HEK293 (cell line): Measurements from ENCODE around the gene ZNHIT2.

ENCODE experiments used
- EGR2 ChIP-seq: fragments of 450-650 bp; formaldehyde crosslinking; IDR thresholded peaks from 2 replicates; pipeline ENCODE4 v1.5.1; 2016; ENCODE audit warnings: low read depth, missing biosample characterization, missing genetic modification characterization
- ELK4 ChIP-seq: IDR thresholded peaks from 2 replicates; pipeline ENCODE4 v1.6.1; 2011; ENCODE audit warnings: mild to moderate bottlenecking, low read depth, low read length, borderline replicate concordance
- GLI4 ChIP-seq: fragments of 450-650 bp; formaldehyde crosslinking; IDR thresholded peaks from 2 replicates; pipeline ENCODE4 v1.5.1; 2016; ENCODE audit warnings: missing biosample characterization, missing genetic modification characterization
- ZBTB17 ChIP-seq: fragments of 450-650 bp; formaldehyde crosslinking; IDR thresholded peaks from 2 replicates; pipeline ENCODE4 v1.5.1; 2016; ENCODE audit warnings: missing biosample characterization, missing genetic modification characterization
- ZFP37 ChIP-seq: fragments of 450-650 bp; formaldehyde crosslinking; IDR thresholded peaks from 2 replicates; pipeline ENCODE4 v1.5.1; 2016; ENCODE audit warnings: missing biosample characterization, missing genetic modification characterization
- ZFP69B ChIP-seq: fragments of 450-650 bp; formaldehyde crosslinking; IDR thresholded peaks from 2 replicates; pipeline ENCODE4 v1.5.1; 2016; ENCODE audit warnings: missing biosample characterization, missing genetic modification characterization
- ZNF146 ChIP-seq: fragments of 450-650 bp; formaldehyde crosslinking; IDR thresholded peaks from 2 replicates; pipeline ENCODE4 v1.5.1; 2016; ENCODE audit warnings: missing biosample characterization, missing genetic modification characterization
- ZNF280D ChIP-seq: fragments of 450-650 bp; formaldehyde crosslinking; IDR thresholded peaks from 2 replicates; pipeline ENCODE4 v1.5.1; 2016; ENCODE audit warnings: missing biosample characterization, missing genetic modification characterization
- ZNF292 ChIP-seq: fragments of 450-650 bp; formaldehyde crosslinking; IDR thresholded peaks from 2 replicates; pipeline ENCODE4 v1.5.1; 2016; ENCODE audit warnings: low read depth, missing biosample characterization, missing genetic modification characterization, borderline replicate concordance
- ZNF354C ChIP-seq: fragments of 450-650 bp; formaldehyde crosslinking; IDR thresholded peaks from 2 replicates; pipeline ENCODE4 v1.5.1; 2016; ENCODE audit warnings: missing biosample characterization, missing genetic modification characterization, low read depth, borderline replicate concordance
- ZNF366 ChIP-seq: fragments of 450-650 bp; formaldehyde crosslinking; conservative IDR thresholded peaks from 2 replicates; pipeline ENCODE4 v1.5.1; 2016; ENCODE audit warnings: missing biosample characterization, missing genetic modification characterization
- ZNF561 ChIP-seq: fragments of 450-650 bp; IDR thresholded peaks from 2 replicates; pipeline ENCODE4 v1.5.1; 2018; ENCODE audit warnings: missing biosample characterization, missing genetic modification characterization, borderline replicate concordance
- ZNF585B ChIP-seq: fragments of 450-650 bp; formaldehyde crosslinking; IDR thresholded peaks from 2 replicates; pipeline ENCODE4 v1.5.1; 2016; ENCODE audit warnings: missing biosample characterization, missing genetic modification characterization
- ZNF645 ChIP-seq: fragments of 450-650 bp; formaldehyde crosslinking; IDR thresholded peaks from 2 replicates; pipeline ENCODE4; 2016; ENCODE audit warnings: missing biosample characterization, missing genetic modification characterization
- ZNF658 ChIP-seq: fragments of 450-650 bp; formaldehyde crosslinking; IDR thresholded peaks from 2 replicates; pipeline ENCODE4; 2016; ENCODE audit warnings: missing biosample characterization, missing genetic modification characterization
- ZNF664 ChIP-seq: fragments of 450-650 bp; formaldehyde crosslinking; IDR thresholded peaks from 2 replicates; pipeline ENCODE4 v1.5.1; 2016; ENCODE audit warnings: missing biosample characterization, missing genetic modification characterization
- ZNF707 ChIP-seq: fragments of 450-650 bp; formaldehyde crosslinking; IDR thresholded peaks from 2 replicates; pipeline ENCODE4 v1.5.1; 2016; ENCODE audit warnings: missing biosample characterization, missing genetic modification characterization
- ZNF776 ChIP-seq: fragments of 450-650 bp; formaldehyde crosslinking; IDR thresholded peaks from 2 replicates; pipeline ENCODE4 v1.5.0; 2017; ENCODE audit warnings: missing biosample characterization, missing genetic modification characterization, borderline replicate concordance
- ZNF777 ChIP-seq: fragments of 450-650 bp; formaldehyde crosslinking; IDR thresholded peaks from 2 replicates; pipeline ENCODE4 v1.5.1; 2017; ENCODE audit warnings: missing biosample characterization, missing genetic modification characterization, borderline replicate concordance
- ZXDB ChIP-seq: fragments of 450-650 bp; formaldehyde crosslinking; IDR thresholded peaks from 2 replicates; pipeline ENCODE4 v1.5.1; 2016; ENCODE audit warnings: missing biosample characterization, missing genetic modification characterization
- TF ChIP-seq, protein P1 (sequence below): fragments of 450-650 bp; formaldehyde crosslinking; IDR thresholded peaks from 2 replicates; pipeline ENCODE4 v1.5.1; 2016; ENCODE audit warnings: missing biosample characterization, missing genetic modification characterization
- TF ChIP-seq, protein P2 (sequence below): fragments of 450-650 bp; formaldehyde crosslinking; IDR thresholded peaks from 2 replicates; pipeline ENCODE4 v1.5.1; 2016; ENCODE audit warnings: missing biosample characterization, missing genetic modification characterization
- TF ChIP-seq, protein P3 (sequence below): fragments of 450-650 bp; formaldehyde crosslinking; IDR thresholded peaks from 2 replicates; pipeline ENCODE4 v1.5.1; 2016; ENCODE audit warnings: missing biosample characterization, missing genetic modification characterization
- TF ChIP-seq, protein P4 (sequence below): fragments of 450-650 bp; formaldehyde crosslinking; IDR thresholded peaks from 2 replicates; pipeline ENCODE4 v1.5.1; 2017; ENCODE audit warnings: missing biosample characterization, missing genetic modification characterization
- TF ChIP-seq, protein P5 (sequence below): fragments of 450-650 bp; formaldehyde crosslinking; IDR thresholded peaks from 2 replicates; pipeline ENCODE4 v1.5.1; 2016; ENCODE audit warnings: missing biosample characterization, missing genetic modification characterization

ZNHIT2 gene

GRCh38 chr11:65121865-65122696 is 4.6 kb upstream of the ZNHIT2 start, which contains the start of the genes FAU and MRPL49 (continued):
- TF ChIP-seq ZNF280D (tag by site-specific recombination) (no peak), ZNF707 (tag by site-specific recombination) (no peak), ZXDB (tag by site-specific recombination) (peak; percentile 83), ZNF585B (tag by site-specific recombination) (no peak), EGR2 (tag by site-specific recombination) (peak; percentile 47; the same call in 1 of the 2 replicates), ZNF658 (no peak), GLI4 (tag by site-specific recombination) (no peak), ZNF776 (no peak), ELK4 (no peak), ZNF366 (tag by site-specific recombination) (no peak), ZNF561 (tag by site-specific recombination) (peak; percentile 25; the same call in 1 of the 2 replicates), ZNF292 (tag by site-specific recombination) (no peak), ZNF664 (tag by site-specific recombination) (no peak), ZNF777 (tag by site-specific recombination) (no peak), ZFP69B (tag by site-specific recombination) (no peak), ZBTB17 (tag by site-specific recombination) (peak; percentile 81), ZFP37 (tag by site-specific recombination) (no peak), ZNF354C (no peak), ZNF146 (tag by site-specific recombination) (peak; percentile 29; the same call in 1 of the 2 replicates), ZNF645 (tag by site-specific recombination) (no peak)
- TF ChIP-seq, protein P1, sequence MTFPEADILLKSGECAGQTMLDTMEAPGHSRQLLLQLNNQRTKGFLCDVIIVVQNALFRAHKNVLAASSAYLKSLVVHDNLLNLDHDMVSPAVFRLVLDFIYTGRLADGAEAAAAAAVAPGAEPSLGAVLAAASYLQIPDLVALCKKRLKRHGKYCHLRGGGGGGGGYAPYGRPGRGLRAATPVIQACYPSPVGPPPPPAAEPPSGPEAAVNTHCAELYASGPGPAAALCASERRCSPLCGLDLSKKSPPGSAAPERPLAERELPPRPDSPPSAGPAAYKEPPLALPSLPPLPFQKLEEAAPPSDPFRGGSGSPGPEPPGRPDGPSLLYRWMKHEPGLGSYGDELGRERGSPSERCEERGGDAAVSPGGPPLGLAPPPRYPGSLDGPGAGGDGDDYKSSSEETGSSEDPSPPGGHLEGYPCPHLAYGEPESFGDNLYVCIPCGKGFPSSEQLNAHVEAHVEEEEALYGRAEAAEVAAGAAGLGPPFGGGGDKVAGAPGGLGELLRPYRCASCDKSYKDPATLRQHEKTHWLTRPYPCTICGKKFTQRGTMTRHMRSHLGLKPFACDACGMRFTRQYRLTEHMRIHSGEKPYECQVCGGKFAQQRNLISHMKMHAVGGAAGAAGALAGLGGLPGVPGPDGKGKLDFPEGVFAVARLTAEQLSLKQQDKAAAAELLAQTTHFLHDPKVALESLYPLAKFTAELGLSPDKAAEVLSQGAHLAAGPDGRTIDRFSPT (tag by site-specific recombination) = peak; percentile 90
- TF ChIP-seq, protein P2, sequence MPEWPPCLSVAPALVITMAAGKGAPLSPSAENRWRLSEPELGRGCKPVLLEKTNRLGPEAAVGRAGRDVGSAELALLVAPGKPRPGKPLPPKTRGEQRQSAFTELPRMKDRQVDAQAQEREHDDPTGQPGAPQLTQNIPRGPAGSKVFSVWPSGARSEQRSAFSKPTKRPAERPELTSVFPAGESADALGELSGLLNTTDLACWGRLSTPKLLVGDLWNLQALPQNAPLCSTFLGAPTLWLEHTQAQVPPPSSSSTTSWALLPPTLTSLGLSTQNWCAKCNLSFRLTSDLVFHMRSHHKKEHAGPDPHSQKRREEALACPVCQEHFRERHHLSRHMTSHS (tag by site-specific recombination) = no peak
- TF ChIP-seq, protein P3, sequence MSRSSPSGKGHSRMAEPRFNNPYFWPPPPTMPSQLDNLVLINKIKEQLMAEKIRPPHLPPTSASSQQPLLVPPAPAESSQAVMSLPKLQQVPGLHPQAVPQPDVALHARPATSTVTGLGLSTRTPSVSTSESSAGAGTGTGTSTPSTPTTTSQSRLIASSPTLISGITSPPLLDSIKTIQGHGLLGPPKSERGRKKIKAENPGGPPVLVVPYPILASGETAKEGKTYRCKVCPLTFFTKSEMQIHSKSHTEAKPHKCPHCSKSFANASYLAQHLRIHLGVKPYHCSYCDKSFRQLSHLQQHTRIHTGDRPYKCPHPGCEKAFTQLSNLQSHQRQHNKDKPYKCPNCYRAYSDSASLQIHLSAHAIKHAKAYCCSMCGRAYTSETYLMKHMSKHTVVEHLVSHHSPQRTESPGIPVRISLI (tag by site-specific recombination) = 0 out of 2 replicates have a peak, but pooled peaks have one; percentile 18
- TF ChIP-seq, protein P4, sequence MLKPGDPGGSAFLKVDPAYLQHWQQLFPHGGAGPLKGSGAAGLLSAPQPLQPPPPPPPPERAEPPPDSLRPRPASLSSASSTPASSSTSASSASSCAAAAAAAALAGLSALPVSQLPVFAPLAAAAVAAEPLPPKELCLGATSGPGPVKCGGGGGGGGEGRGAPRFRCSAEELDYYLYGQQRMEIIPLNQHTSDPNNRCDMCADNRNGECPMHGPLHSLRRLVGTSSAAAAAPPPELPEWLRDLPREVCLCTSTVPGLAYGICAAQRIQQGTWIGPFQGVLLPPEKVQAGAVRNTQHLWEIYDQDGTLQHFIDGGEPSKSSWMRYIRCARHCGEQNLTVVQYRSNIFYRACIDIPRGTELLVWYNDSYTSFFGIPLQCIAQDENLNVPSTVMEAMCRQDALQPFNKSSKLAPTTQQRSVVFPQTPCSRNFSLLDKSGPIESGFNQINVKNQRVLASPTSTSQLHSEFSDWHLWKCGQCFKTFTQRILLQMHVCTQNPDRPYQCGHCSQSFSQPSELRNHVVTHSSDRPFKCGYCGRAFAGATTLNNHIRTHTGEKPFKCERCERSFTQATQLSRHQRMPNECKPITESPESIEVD (tag by site-specific recombination) = no peak
- TF ChIP-seq, protein P5, sequence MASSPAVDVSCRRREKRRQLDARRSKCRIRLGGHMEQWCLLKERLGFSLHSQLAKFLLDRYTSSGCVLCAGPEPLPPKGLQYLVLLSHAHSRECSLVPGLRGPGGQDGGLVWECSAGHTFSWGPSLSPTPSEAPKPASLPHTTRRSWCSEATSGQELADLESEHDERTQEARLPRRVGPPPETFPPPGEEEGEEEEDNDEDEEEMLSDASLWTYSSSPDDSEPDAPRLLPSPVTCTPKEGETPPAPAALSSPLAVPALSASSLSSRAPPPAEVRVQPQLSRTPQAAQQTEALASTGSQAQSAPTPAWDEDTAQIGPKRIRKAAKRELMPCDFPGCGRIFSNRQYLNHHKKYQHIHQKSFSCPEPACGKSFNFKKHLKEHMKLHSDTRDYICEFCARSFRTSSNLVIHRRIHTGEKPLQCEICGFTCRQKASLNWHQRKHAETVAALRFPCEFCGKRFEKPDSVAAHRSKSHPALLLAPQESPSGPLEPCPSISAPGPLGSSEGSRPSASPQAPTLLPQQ (tag by site-specific recombination) = 0 out of 2 replicates have a peak, but pooled peaks have one; percentile 61
